Body of pancreas (tissue), 4 donors: ENCODE measurements around the gene CKS1B. TPM values are rescaled to one million over a fixed set of nuclear protein-coding genes. Genes with fewer than 3 reads are reported as not detected.

ENCODE experiments used
- ATAC-seq: fragments of 150-250 bp; one replicate; pipeline ENCODE4 v1.9.1; 2016
- DNase-seq, 4 donors: peaks; one replicate each; pipeline ENCODE4 v3.0.0-alpha.2; 2019
- H3K27ac ChIP-seq, 4 donors: fragments of 200-600 bp; sonication (generic); 1 replicate in 3 of 4; 2 replicates in 1 of 4; pipeline versions ENCODE4 v1.5.1 to v1.6.1; 2016 to 2019; ENCODE audit warnings: mild to moderate bottlenecking in 1 of 4, mixed read lengths in 1 of 4, moderate library complexity in 1 of 4
- H3K27me3 ChIP-seq, 2 donors: fragments of 200-600 bp; sonication (generic); one replicate each; pipeline ENCODE4 v1.6.0; 2016; ENCODE audit warnings: mild to moderate bottlenecking in 1 of 2
- H3K36me3 ChIP-seq, 2 donors: fragments of 200-600 bp; sonication (generic); replicated peaks in 1 of 2; 2 replicates each; pipeline ENCODE4 v1.5.1; 2016; ENCODE audit warnings: low read depth in 2 of 2; ENCODE audit not compliant: insufficient read depth in 1 of 2
- H3K4me1 ChIP-seq: fragments of 200-600 bp; sonication (generic); one replicate; pipeline ENCODE4 v1.6.0; 2016
- H3K4me3 ChIP-seq, 2 donors: fragments of 200-600 bp; sonication (generic); 1 replicate in 1 of 2; 2 replicates in 1 of 2; pipeline ENCODE4 v1.5.1; 2016 to 2019
- H3K9me3 ChIP-seq, 3 donors: fragments of 200-600 bp; sonication (generic); 1 replicate in 2 of 3; 2 replicates in 1 of 3; pipeline ENCODE4 v1.5.1; 2016
- POLR2A ChIP-seq, 3 donors: fragments of 450-650 bp; IDR thresholded peaks; one replicate each; pipeline ENCODE4 v1.6.1; 2016; ENCODE audit warnings: antibody characterized with exemption in 3 of 3, mild to moderate bottlenecking in 2 of 3
- WGBS, 2 donors: methylation state at CpG; one replicate each; pipeline ENCODE4 v1.1.5; 2017; 5-methylcytosine and 5-hydroxymethylcytosine counted together
- intact Hi-C: fragments of 100-400 bp; cut with DNase I; formaldehyde crosslinking; loops from one replicate; pipeline ENCODE4 v1.15.1; 2023
- total RNA-seq, 2 donors: library from RNA; depleted of rRNA; stranded (reverse); fragments of >200 nt; gene quantifications; one replicate each; pipeline ENCODE4 v1.1.0, GENCODE V29; 2016
- TF ChIP-seq, protein P1 (sequence below), 7 experiments: fragments of 450-650 bp in 4 of 7; fragments of 200-600 bp in 3 of 7; sonication (generic) in 3 of 7; IDR thresholded peaks; one replicate each; pipeline ENCODE4 v1.5.1; 2016 to 2019; ENCODE audit warnings: antibody characterized with exemption in 7 of 7

Gene CKS1B
- total RNA-seq, 2 donors from 2014 or later = 15.6 to 29.0 TPM

DNA sequence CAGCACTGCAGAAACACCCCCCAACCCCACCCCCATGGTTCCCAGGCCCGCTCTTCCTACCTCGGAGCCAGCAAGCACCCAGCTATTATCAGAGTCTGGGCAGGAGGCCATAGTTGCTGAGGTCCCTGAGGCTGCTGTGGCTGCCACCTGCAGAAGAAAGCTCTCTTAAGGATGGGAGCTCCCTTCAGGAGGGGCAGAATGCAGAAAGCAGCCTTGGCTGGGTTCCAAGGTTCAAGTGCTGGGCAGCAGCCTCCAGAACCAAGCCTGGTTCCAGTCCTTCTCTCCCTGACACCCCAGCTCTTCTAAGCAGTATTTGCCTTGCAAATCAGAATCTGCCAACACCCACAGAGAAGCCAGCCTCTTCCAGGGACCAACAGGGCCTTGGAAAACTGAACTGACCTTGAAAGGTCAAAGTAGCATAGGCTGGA, 20.9 kb upstream of the CKS1B start:
- Histone ChIP-seq H3K4me1 (peaks cover 44% of the 10 kb centered on the region), H3K4me3 (no peak overlapping the region), H3K36me3 (peaks cover 0 to under 1% of the 10 kb centered on the region in 2 donors), H3K27ac (no peak overlapping the region), H3K9me3 (no peaks in the 10 kb centered on the region), H3K27me3 (no peaks in the 10 kb centered on the region)
- ATAC-seq (no peak), DNase-seq (no peak)
- intact Hi-C loops = no loop called here
- WGBS, 2 donors = 49% methylated on average over 2 of the region's 2 CpGs; no CpG with 5 or more reads in 1 of the 2 donors
- TF ChIP-seq POLR2A (IDR thresholded peaks at IDR 0.05) = no peak
- TF ChIP-seq, protein P1, sequence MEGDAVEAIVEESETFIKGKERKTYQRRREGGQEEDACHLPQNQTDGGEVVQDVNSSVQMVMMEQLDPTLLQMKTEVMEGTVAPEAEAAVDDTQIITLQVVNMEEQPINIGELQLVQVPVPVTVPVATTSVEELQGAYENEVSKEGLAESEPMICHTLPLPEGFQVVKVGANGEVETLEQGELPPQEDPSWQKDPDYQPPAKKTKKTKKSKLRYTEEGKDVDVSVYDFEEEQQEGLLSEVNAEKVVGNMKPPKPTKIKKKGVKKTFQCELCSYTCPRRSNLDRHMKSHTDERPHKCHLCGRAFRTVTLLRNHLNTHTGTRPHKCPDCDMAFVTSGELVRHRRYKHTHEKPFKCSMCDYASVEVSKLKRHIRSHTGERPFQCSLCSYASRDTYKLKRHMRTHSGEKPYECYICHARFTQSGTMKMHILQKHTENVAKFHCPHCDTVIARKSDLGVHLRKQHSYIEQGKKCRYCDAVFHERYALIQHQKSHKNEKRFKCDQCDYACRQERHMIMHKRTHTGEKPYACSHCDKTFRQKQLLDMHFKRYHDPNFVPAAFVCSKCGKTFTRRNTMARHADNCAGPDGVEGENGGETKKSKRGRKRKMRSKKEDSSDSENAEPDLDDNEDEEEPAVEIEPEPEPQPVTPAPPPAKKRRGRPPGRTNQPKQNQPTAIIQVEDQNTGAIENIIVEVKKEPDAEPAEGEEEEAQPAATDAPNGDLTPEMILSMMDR (IDR thresholded peaks at IDR 0.05) = no peak

DNA sequence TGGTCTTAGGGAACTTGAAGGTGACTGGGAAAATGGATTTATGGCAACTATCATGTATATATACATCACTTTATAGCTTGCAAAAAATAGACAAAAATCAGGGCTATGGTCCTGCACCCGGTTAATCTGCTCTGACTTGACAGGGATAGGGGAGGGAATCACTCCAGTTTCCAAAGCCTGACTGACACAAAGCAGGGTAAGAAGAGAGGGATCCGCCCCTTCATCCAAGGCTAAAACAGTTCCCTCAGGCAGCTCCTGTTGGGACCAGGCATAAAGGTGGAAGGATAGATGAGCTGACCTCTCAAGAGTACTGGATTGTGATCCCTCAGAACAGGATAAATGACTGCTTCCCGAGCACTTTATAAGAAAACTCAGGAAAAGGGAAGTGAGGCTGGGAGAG, 19.9 kb upstream of the CKS1B start:
- 59 to 73% methylated on average over 3 of the region's 3 CpGs for WGBS, 2 donors
- DNase-seq = no peak
- intact Hi-C loops = no loop called here
- TF ChIP-seq, protein P1 (IDR thresholded peaks at IDR 0.05) = no peak
- no peak for TF ChIP-seq POLR2A (IDR thresholded peaks at IDR 0.05)
- no peaks in the 10 kb centered on the region for H3K27me3 ChIP-seq
- peak overlapping the region in 1 of 4 donors; percentile 16 for H3K27ac ChIP-seq
- H3K9me3 ChIP-seq = no peaks in the 10 kb centered on the region
- H3K36me3 ChIP-seq = peaks cover 0 to 4% of the 10 kb centered on the region in 2 donors
- H3K4me1 ChIP-seq = peaks cover 44% of the 10 kb centered on the region
- H3K4me3 ChIP-seq = no peak overlapping the region
- no peak for ATAC-seq

DNA sequence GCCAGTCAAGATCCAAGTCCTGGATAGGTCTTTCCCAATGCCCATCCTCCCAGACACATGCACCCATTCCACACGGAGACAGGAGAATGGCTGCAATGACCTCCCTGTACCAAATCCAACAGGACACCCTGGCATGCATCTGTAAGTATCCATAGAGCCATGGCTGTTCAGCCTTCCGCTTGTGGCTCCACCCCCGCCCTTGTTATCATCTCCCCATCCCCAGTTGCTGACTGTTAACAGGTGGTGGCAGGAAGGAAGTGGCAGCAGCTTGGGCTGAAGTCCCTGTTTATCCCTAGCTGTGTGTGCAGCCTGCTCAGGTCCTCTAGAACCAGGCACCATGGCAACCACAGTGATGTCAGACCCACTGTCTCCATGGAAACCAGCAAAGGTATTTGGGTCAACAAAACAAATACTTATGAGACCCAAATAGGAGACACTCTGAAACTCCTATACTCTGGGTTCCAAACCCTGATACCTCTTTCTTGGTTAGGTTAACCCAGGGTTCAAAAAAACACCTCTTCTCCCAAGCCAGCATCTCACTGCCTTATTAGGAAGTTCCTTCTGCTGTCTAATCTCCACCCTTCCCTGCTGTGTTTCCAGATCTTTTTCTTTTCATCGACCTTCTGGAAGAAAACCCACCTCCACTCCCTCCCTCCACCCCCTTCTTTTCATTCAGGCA, 19.3 kb upstream of the CKS1B start:
- Histone ChIP-seq H3K4me1 (peaks cover 44% of the 10 kb centered on the region), H3K4me3 (no peak overlapping the region), H3K27ac (peak overlapping the region in 3 of 4 donors; percentile 51 to 83 (median 79)), H3K9me3 (no peaks in the 10 kb centered on the region), H3K36me3 (peaks cover 0 to 4% of the 10 kb centered on the region in 2 donors), H3K27me3 (no peaks in the 10 kb centered on the region)
- WGBS, 2 donors = 11 to 12% methylated on average over 4 of the region's 4 CpGs
- intact Hi-C loops = no loop called here
- TF ChIP-seq POLR2A (IDR thresholded peaks at IDR 0.05) = no peak
- TF ChIP-seq, protein P1 (IDR thresholded peaks at IDR 0.05) = no peak
- peak; percentile 38 for ATAC-seq
- DNase-seq = peak; percentile 45 to 76 (median 60)

DNA sequence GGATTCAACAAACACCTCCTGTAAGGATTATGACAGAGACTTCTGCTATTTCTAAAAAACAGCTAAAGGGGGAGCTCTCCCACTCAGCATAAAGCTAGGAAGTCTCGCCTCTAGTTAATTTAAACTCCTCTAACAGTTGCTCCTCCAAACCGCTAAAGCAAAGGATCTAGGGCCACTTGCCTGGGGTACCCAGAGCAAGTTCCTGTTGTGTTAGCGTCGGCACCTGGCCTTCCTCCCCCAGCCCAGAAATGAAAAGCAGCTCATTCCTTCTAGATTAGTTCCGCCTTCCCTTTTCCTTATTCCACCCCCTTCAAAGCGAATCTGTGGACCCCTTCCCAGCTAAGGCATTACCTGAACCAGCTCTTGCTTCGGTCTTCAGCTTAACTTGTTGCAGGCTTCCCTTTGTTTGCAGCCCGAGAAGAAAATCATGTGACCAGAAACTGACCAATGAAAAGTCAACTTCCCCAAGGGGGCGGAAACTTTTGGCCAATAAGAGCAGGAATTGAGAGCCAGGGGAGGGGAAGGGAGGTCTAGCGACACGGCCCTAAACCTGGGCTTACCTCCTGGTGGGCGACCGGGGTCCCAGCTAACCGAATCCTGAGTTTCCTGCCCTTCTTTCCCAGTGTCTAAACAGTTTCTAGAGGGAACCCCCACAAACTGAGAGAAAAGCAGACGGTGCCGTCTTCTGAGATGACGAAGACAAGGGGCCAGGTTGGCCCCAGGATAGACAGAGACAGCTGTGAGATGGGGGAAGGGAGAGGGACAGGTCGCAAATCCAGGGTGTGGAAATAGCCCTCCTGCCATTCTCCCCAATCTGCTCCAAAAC, 18.6 kb upstream of the CKS1B start, which contains the start of gene PBXIP1:
Gene PBXIP1, minus strand, starts transcription at position 382 of the 826 bp plus-strand sequence. CDS start 2,378 bp downstream, outside the sequence.
- DNase-seq = peak; percentile 82 to 89 (median 83)
- H3K4me1 ChIP-seq = peaks cover 52% of the 10 kb centered on the region
- H3K27ac ChIP-seq = peak within 1 kb of the TSS; percentile 35 to 83 (median 65)
- intact Hi-C loops = no loop called here
- peak within 1 kb of the TSS in 1 of 2 donors; percentile 30 for H3K4me3 ChIP-seq
- no peaks in the 10 kb centered on the region for H3K9me3 ChIP-seq
- peak; percentile 95 for ATAC-seq
- H3K36me3 ChIP-seq = peaks cover 0 to 4% of the 10 kb centered on the region in 2 donors
- TF ChIP-seq, protein P1 (IDR thresholded peaks at IDR 0.05) = peak in 4 of 7 experiments; percentile 10 to 27 (median 16)
- TF ChIP-seq POLR2A (IDR thresholded peaks at IDR 0.05) = peak in 2 of 3 donors; percentile 55 to 58
- H3K27me3 ChIP-seq = no peaks in the 10 kb centered on the region
- 0% methylated on average over 18 of the region's 18 CpGs for WGBS, 2 donors
